Measurements from ENCODE around the gene ADAMTS3.

ADAMTS3 gene

DNA sequence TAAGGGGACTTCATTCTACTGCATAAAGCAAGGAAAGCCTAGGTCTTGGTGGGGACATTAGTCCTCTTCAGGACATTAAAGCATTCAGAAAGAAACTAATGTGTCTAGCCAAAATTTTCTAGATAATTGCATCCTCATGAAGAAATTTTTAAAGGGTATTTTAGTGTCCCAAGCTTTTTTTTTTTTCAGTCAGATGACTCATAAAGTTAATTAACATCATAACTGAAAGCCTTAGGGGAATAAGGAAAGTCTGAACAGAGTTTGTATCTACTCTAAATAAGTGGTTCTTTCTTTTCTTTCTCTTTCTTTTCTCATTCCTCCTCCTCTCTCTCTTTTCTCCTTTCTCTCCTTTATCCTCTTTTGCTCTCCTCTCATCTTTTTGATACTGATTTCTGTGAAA is 202.4 kb downstream of the ADAMTS3 start:
- Histone ChIP-seq H2BK15ac (ENCODE audit: low read length) (no peak overlapping the region), H3K79me1 (ENCODE audit: low read depth, low read length) (no peaks in the 10 kb centered on the region)
- no peak for DNase-seq (ENCODE audit: low spot score)

DNA sequence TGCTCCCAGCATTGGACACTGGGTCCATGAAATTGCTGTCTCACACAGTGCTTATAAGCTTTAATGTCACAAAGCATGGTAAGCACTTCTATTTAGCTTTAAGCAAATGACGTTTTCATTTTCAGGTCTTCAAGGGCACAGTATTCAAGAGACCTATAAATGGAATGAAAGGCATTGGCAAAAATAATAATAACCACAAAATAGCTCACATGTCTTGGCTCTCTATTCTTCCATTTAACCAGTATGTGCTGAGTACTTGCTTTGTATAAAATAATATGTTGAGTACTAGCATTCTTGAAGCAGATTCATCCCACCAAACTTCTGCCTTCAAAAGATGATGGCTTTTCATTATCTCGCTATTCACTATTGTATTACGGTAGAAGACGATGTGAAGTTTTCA is 203.0 kb downstream of the ADAMTS3 start:
- no CpG with 5 or more reads among the region's 4 CpGs for WGBS, 2 donors (ENCODE audit: extremely low coverage in 2 of 2, insufficient read length in 2 of 2, insufficient replicate concordance in 1 of 2)
- Histone ChIP-seq H3K23ac (ENCODE audit: low read depth, low read length, poor library complexity) (no peak overlapping the region), H3K4me3 (ENCODE audit: low read length in 2 of 2) (no peak overlapping the region), H2BK5ac (ENCODE audit: low read length) (no peak overlapping the region), H3K18ac (ENCODE audit: low read length) (no peak overlapping the region), H3K27me3 (ENCODE audit: control insufficient read depth in 3 of 3, insufficient read depth in 3 of 3, low read depth in 1 of 3, low read length in 3 of 3) (no peaks in the 10 kb centered on the region), H3K9me3 (replicated peaks in 1 of 2; ENCODE audit: control insufficient read depth in 2 of 2, insufficient read depth in 1 of 2, low read depth in 1 of 2, low read length in 2 of 2) (no peaks in the 10 kb centered on the region), H2AK5ac (ENCODE audit: low read depth, low read length) (no peak overlapping the region), H4K91ac (ENCODE audit: low read depth, low read length, poor library complexity) (no peak overlapping the region), H3K27ac (replicated peaks; ENCODE audit: low read length) (no peak overlapping the region), H2AFZ (ENCODE audit: low read length) (no peak overlapping the region), H3K4ac (ENCODE audit: low read length) (no peak overlapping the region), H3K4me2 (ENCODE audit: insufficient read depth, low read length, poor library complexity, severe bottlenecking) (no peak overlapping the region), H2BK120ac (ENCODE audit: low read depth, low read length) (no peak overlapping the region), H3K36me3 (replicated peaks in 1 of 2; ENCODE audit: control insufficient read depth in 2 of 2, insufficient read depth in 2 of 2, low read length in 2 of 2) (no peaks in the 10 kb centered on the region), H3K4me1 (ENCODE audit: control insufficient read depth in 2 of 2, insufficient read depth in 1 of 2, low read depth in 1 of 2, low read length in 2 of 2) (no peaks in the 10 kb centered on the region), H2BK15ac (ENCODE audit: low read length) (no peak overlapping the region), H4K8ac (ENCODE audit: low read depth, low read length) (no peak overlapping the region), H2BK12ac (ENCODE audit: low read length) (no peak overlapping the region), H3K9ac (ENCODE audit: low read depth, low read length, poor library complexity) (no peak overlapping the region), H3K79me1 (ENCODE audit: low read depth, low read length) (no peaks in the 10 kb centered on the region), H3K14ac (ENCODE audit: low read length) (no peak overlapping the region)
- no peak for DNase-seq (ENCODE audit: low spot score)

More for the DNA sequence above, 202.4 kb downstream of the ADAMTS3 start:
- H3K4me3 ChIP-seq (ENCODE audit: low read length in 2 of 2), result no peak overlapping the region
- no peaks in the 10 kb centered on the region for H3K27me3 ChIP-seq (ENCODE audit: control insufficient read depth in 3 of 3, insufficient read depth in 3 of 3, low read depth in 1 of 3, low read length in 3 of 3)
- no peak overlapping the region for H3K14ac ChIP-seq (ENCODE audit: low read length)
- no peak overlapping the region for H3K18ac ChIP-seq (ENCODE audit: low read length)
- no peak overlapping the region for H3K9ac ChIP-seq (ENCODE audit: low read depth, low read length, poor library complexity)
- H2AK5ac ChIP-seq (ENCODE audit: low read depth, low read length), result no peak overlapping the region
- H2BK5ac ChIP-seq (ENCODE audit: low read length), result no peak overlapping the region
- no peak overlapping the region for H4K91ac ChIP-seq (ENCODE audit: low read depth, low read length, poor library complexity)
- H3K4me1 ChIP-seq (ENCODE audit: control insufficient read depth in 2 of 2, insufficient read depth in 1 of 2, low read depth in 1 of 2, low read length in 2 of 2), result no peaks in the 10 kb centered on the region
- H2BK120ac ChIP-seq (ENCODE audit: low read depth, low read length), result no peak overlapping the region
- no peaks in the 10 kb centered on the region for H3K36me3 ChIP-seq (replicated peaks in 1 of 2; ENCODE audit: control insufficient read depth in 2 of 2, insufficient read depth in 2 of 2, low read length in 2 of 2)
- no peak overlapping the region for H3K4me2 ChIP-seq (ENCODE audit: insufficient read depth, low read length, poor library complexity, severe bottlenecking)
- H4K8ac ChIP-seq (ENCODE audit: low read depth, low read length), result no peak overlapping the region
- H3K4ac ChIP-seq (ENCODE audit: low read length), result no peak overlapping the region
- no peak overlapping the region for H2AFZ ChIP-seq (ENCODE audit: low read length)
- H3K9me3 ChIP-seq (replicated peaks in 1 of 2; ENCODE audit: control insufficient read depth in 2 of 2, insufficient read depth in 1 of 2, low read depth in 1 of 2, low read length in 2 of 2), result no peaks in the 10 kb centered on the region
- H3K23ac ChIP-seq (ENCODE audit: low read depth, low read length, poor library complexity), result no peak overlapping the region
- H3K27ac ChIP-seq (replicated peaks; ENCODE audit: low read length), result no peak overlapping the region
- H2BK12ac ChIP-seq (ENCODE audit: low read length), result no peak overlapping the region

DNA sequence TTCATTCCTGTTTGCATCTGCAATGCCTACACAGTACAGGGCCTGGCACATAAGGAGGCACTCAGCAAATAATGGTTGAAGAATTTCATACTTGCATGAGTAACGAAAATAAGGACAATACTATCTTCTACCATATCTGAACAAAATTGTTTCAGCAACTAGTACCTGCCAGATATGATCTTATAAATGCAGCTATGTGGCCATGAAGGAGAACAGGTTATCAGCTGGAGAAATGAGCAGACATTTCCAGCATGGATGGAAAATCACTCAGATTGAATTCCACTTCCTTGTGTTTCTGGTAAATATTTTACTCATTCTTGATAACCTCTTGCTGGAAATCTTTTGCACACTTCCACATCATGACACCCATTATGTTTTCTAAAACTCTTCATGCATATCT is 204.0 kb downstream of the ADAMTS3 start:
- H2BK120ac ChIP-seq (ENCODE audit: low read depth, low read length), result no peak overlapping the region
- no peaks in the 10 kb centered on the region for H3K9me3 ChIP-seq (replicated peaks in 1 of 2; ENCODE audit: control insufficient read depth in 2 of 2, insufficient read depth in 1 of 2, low read depth in 1 of 2, low read length in 2 of 2)
- no peak for DNase-seq (ENCODE audit: low spot score)
- H2BK15ac ChIP-seq (ENCODE audit: low read length), result no peak overlapping the region
- H2AFZ ChIP-seq (ENCODE audit: low read length), result no peak overlapping the region
- no peaks in the 10 kb centered on the region for H3K79me1 ChIP-seq (ENCODE audit: low read depth, low read length)
- H3K14ac ChIP-seq (ENCODE audit: low read length), result no peak overlapping the region
- H4K91ac ChIP-seq (ENCODE audit: low read depth, low read length, poor library complexity), result no peak overlapping the region
- H3K4me2 ChIP-seq (ENCODE audit: insufficient read depth, low read length, poor library complexity, severe bottlenecking), result no peak overlapping the region
- no CpG with 5 or more reads among the region's 1 CpG for WGBS, 2 donors (ENCODE audit: extremely low coverage in 2 of 2, insufficient read length in 2 of 2, insufficient replicate concordance in 1 of 2)
- H3K9ac ChIP-seq (ENCODE audit: low read depth, low read length, poor library complexity), result no peak overlapping the region
- no peak overlapping the region for H3K18ac ChIP-seq (ENCODE audit: low read length)
- H3K23ac ChIP-seq (ENCODE audit: low read depth, low read length, poor library complexity), result no peak overlapping the region
- no peaks in the 10 kb centered on the region for H3K27me3 ChIP-seq (ENCODE audit: control insufficient read depth in 3 of 3, insufficient read depth in 3 of 3, low read depth in 1 of 3, low read length in 3 of 3)
- no peaks in the 10 kb centered on the region for H3K36me3 ChIP-seq (replicated peaks in 1 of 2; ENCODE audit: control insufficient read depth in 2 of 2, insufficient read depth in 2 of 2, low read length in 2 of 2)
- H3K4ac ChIP-seq (ENCODE audit: low read length), result no peak overlapping the region
- no peak overlapping the region for H2BK12ac ChIP-seq (ENCODE audit: low read length)
- no peak overlapping the region for H3K4me3 ChIP-seq (ENCODE audit: low read length in 2 of 2)
- H3K27ac ChIP-seq (replicated peaks; ENCODE audit: low read length), result no peak overlapping the region
- no peak overlapping the region for H4K8ac ChIP-seq (ENCODE audit: low read depth, low read length)
- no peak overlapping the region for H2AK5ac ChIP-seq (ENCODE audit: low read depth, low read length)
- no peak overlapping the region for H2BK5ac ChIP-seq (ENCODE audit: low read length)
- H3K4me1 ChIP-seq (ENCODE audit: control insufficient read depth in 2 of 2, insufficient read depth in 1 of 2, low read depth in 1 of 2, low read length in 2 of 2), result no peaks in the 10 kb centered on the region

DNA sequence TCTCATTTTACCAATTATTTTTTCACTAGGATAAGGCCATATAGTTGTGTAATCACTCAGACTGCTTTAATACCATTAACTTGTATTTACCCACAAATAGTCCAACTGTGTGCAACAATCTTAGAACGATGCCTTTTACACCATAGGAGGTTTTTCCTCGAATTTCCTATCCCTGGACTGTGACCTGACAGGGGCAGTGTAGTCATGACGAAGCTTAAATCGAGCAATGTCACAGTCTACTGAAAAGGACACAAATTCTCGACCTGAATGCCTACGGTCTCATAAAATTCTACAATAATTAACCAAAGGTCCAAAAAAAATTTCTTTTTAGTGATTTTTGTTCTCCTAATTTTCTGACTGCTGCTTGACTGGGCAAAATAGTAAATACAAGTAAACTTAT is 208.9 kb downstream of the ADAMTS3 start:
- Histone ChIP-seq H3K9ac (ENCODE audit: low read depth, low read length, poor library complexity) (no peak overlapping the region), H2BK12ac (ENCODE audit: low read length) (no peak overlapping the region), H4K8ac (ENCODE audit: low read depth, low read length) (no peak overlapping the region), H3K18ac (ENCODE audit: low read length) (no peak overlapping the region), H3K14ac (ENCODE audit: low read length) (no peak overlapping the region), H3K9me3 (replicated peaks in 1 of 2; ENCODE audit: control insufficient read depth in 2 of 2, insufficient read depth in 1 of 2, low read depth in 1 of 2, low read length in 2 of 2) (no peaks in the 10 kb centered on the region), H4K91ac (ENCODE audit: low read depth, low read length, poor library complexity) (no peak overlapping the region), H2BK15ac (ENCODE audit: low read length) (no peak overlapping the region), H2AK5ac (ENCODE audit: low read depth, low read length) (no peak overlapping the region), H3K4me3 (ENCODE audit: low read length in 2 of 2) (no peak overlapping the region), H2BK120ac (ENCODE audit: low read depth, low read length) (no peak overlapping the region), H3K36me3 (replicated peaks in 1 of 2; ENCODE audit: control insufficient read depth in 2 of 2, insufficient read depth in 2 of 2, low read length in 2 of 2) (no peaks in the 10 kb centered on the region), H2BK5ac (ENCODE audit: low read length) (no peak overlapping the region), H3K79me1 (ENCODE audit: low read depth, low read length) (no peaks in the 10 kb centered on the region), H3K4me1 (ENCODE audit: control insufficient read depth in 2 of 2, insufficient read depth in 1 of 2, low read depth in 1 of 2, low read length in 2 of 2) (no peaks in the 10 kb centered on the region), H3K27me3 (ENCODE audit: control insufficient read depth in 3 of 3, insufficient read depth in 3 of 3, low read depth in 1 of 3, low read length in 3 of 3) (no peaks in the 10 kb centered on the region), H3K4me2 (ENCODE audit: insufficient read depth, low read length, poor library complexity, severe bottlenecking) (no peak overlapping the region), H3K4ac (ENCODE audit: low read length) (no peak overlapping the region), H2AFZ (ENCODE audit: low read length) (no peak overlapping the region), H3K27ac (replicated peaks; ENCODE audit: low read length) (no peak overlapping the region), H3K23ac (ENCODE audit: low read depth, low read length, poor library complexity) (no peak overlapping the region)
- no peak for DNase-seq (ENCODE audit: low spot score)
- no CpG with 5 or more reads among the region's 6 CpGs for WGBS, 2 donors (ENCODE audit: extremely low coverage in 2 of 2, insufficient read length in 2 of 2, insufficient replicate concordance in 1 of 2)
